RWPE2 (cell line): ENCODE results near the gene BDH1.
A peak's percentile ranks its signal among the peaks of the same experiment; 100 is the strongest.

Source experiments
- ATAC-seq: fragments of 200-7000 bp; cut with Tn5 transposase; 3 replicates; pipeline ENCODE4 v1.9.1; 2021; ENCODE audit warnings: low read depth
- DNase-seq: peaks from one replicate; pipeline ENCODE4 v3.0.0-alpha.2; 2020; ENCODE audit warnings: low spot score
- H3K27ac ChIP-seq: fragments of 450-650 bp; 2 replicates; pipeline ENCODE4 v1.5.1; 2017; ENCODE audit warnings: mild to moderate bottlenecking; ENCODE audit not compliant: poor library complexity, severe bottlenecking
- H3K27me3 ChIP-seq: fragments of 250-450 bp; sonication (Bioruptor Pico); 2 replicates; pipeline ENCODE4 v1.5.1; 2021; ENCODE audit warnings: mild to moderate bottlenecking, moderate library complexity; ENCODE audit not compliant: insufficient read depth, poor library complexity, severe bottlenecking
- H3K36me3 ChIP-seq: fragments of 250-450 bp; sonication (Bioruptor Pico); 2 replicates; pipeline ENCODE4 v1.5.1; 2020; ENCODE audit warnings: low read depth, mild to moderate bottlenecking, moderate library complexity
- H3K4me1 ChIP-seq: fragments of 250-450 bp; sonication (Bioruptor Pico); 2 replicates; pipeline ENCODE4 v1.5.1; 2021; ENCODE audit warnings: mild to moderate bottlenecking, moderate library complexity; ENCODE audit not compliant: insufficient read depth, poor library complexity, severe bottlenecking
- H3K4me3 ChIP-seq: fragments of 250-450 bp; sonication (Bioruptor Pico); 2 replicates; pipeline ENCODE4 v1.5.1; 2021; ENCODE audit warnings: mild to moderate bottlenecking, moderate library complexity; ENCODE audit not compliant: severe bottlenecking
- H3K9me3 ChIP-seq: fragments of 250-450 bp; sonication (Bioruptor Pico); 2 replicates; pipeline ENCODE4 v1.5.1; 2021; ENCODE audit warnings: mild to moderate bottlenecking, moderate library complexity; ENCODE audit not compliant: severe bottlenecking
- CTCF ChIP-seq: fragments of 450-650 bp; IDR thresholded peaks from one replicate; pipeline ENCODE4 v1.5.1; 2017; ENCODE audit warnings: mild to moderate bottlenecking, moderate library complexity; ENCODE audit not compliant: poor library complexity, severe bottlenecking

Gene BDH1

GRCh38 chr3:197540961-197541377 is 14.8 kb downstream of the BDH1 start:
- DNase-seq: no peak
- peaks cover 16% of the 10 kb centered on the region for H3K4me1 ChIP-seq
- TF ChIP-seq CTCF: no peak
- H3K9me3 ChIP-seq: no peaks in the 10 kb centered on the region
- peak overlapping the region; percentile 65 for H3K27ac ChIP-seq
- H3K4me3 ChIP-seq: no peak overlapping the region
- ATAC-seq: no peak
- peaks cover 4% of the 10 kb centered on the region; the same call in 1 of the 2 replicates for H3K36me3 ChIP-seq
- H3K27me3 ChIP-seq: no peaks in the 10 kb centered on the region

- Histone ChIP-seq H3K4me3 (no peak overlapping the region), H3K27me3 (no peaks in the 10 kb centered on the region), H3K36me3 (no peaks in the 10 kb centered on the region; the same call in 1 of the 2 replicates), H3K27ac (peak overlapping the region; percentile 65), H3K4me1 (peaks cover 20% of the 10 kb centered on the region), H3K9me3 (no peaks in the 10 kb centered on the region)
- TF ChIP-seq CTCF: no peak
- ATAC-seq (peak; percentile 94), DNase-seq (no peak)
These were observed 16.1 kb downstream of the BDH1 start for GRCh38 chr3:197539651-197540051.

GRCh38 chr3:197533927-197534725 is 21.6 kb downstream of the BDH1 start:
- no peak for TF ChIP-seq CTCF
- H3K27ac ChIP-seq: peak overlapping the region; percentile 67

DNA sequence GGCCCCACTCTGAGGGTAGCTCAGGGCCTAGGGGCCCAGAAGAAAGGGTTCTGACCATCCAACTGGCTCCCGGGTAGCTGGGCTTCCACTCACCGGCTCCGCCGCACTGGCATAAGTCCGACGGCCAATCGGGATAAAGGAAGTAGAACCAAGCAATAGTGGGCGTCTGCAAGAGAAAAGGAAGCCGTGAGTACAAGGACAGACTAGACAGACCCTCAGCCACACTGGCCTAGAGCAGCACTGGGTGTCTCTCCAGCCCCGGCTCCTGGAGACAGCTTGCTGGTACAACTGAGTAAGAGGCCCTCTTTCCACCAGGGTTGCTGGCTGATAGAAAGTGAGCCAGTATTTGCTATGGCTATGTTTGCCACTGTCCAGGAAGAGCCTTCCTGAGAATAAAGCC is 22.4 kb downstream of the BDH1 start:
- Histone ChIP-seq H3K27me3 (no peaks in the 10 kb centered on the region), H3K27ac (peak overlapping the region; percentile 67), H3K36me3 (peaks cover 4% of the 10 kb centered on the region; the same call in 1 of the 2 replicates), H3K4me3 (no peak overlapping the region), H3K4me1 (peaks cover 20% of the 10 kb centered on the region), H3K9me3 (no peaks in the 10 kb centered on the region)
- DNase-seq: no peak
- no peak for ATAC-seq
- no peak for TF ChIP-seq CTCF

More at GRCh38 chr3:197533927-197534725, 21.6 kb downstream of the BDH1 start:
- peaks cover 22% of the 10 kb centered on the region for H3K4me1 ChIP-seq
- no peak overlapping the region for H3K4me3 ChIP-seq
- H3K36me3 ChIP-seq: peaks cover 4% of the 10 kb centered on the region; the same call in 1 of the 2 replicates
- H3K9me3 ChIP-seq: no peaks in the 10 kb centered on the region
- DNase-seq (no peak), ATAC-seq (peak; percentile 87)
- H3K27me3 ChIP-seq: no peaks in the 10 kb centered on the region

DNA sequence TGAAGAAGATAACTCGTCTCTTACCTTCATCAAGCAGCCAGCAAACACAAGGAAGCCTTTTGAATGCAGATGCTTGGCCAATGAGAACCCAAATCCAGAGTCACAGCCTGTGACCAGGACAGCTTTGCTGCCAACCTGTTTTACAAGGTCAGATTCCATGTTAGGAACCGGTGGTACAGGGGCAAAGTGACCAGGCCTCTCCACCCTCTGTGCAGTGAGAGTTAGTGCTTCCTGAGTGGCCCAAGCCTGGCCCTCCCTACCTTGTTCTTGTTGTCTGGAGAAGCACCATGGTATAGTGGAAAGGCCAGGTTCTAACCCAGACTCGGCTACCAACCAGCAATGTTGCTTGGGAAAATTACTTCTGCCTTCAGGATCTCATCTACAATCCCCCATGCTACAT is 23.4 kb downstream of the BDH1 start:
- peaks cover 20% of the 10 kb centered on the region for H3K4me1 ChIP-seq
- H3K27me3 ChIP-seq: no peaks in the 10 kb centered on the region
- H3K36me3 ChIP-seq: peaks cover 4% of the 10 kb centered on the region; the same call in 1 of the 2 replicates
- no peaks in the 10 kb centered on the region for H3K9me3 ChIP-seq
- no peak for TF ChIP-seq CTCF
- no peak overlapping the region for H3K4me3 ChIP-seq
- ATAC-seq (no peak), DNase-seq (no peak)
- no peak overlapping the region for H3K27ac ChIP-seq
